ENCODE measurements around the gene RAP1GAP. TPM values are rescaled to one million over a fixed set of nuclear protein-coding genes. Genes with fewer than 3 reads are reported as not detected.
"Not testable (repeated sequence)": the region's sequence is repeated elsewhere in the genome, so short reads cannot be mapped to it uniquely, and the experiment has no call there.

Gene RAP1GAP
- total and polyA plus RNA-seq, 7 donors, result 0.04 to 0.57 (median 0.21) TPM; not detected in 2

- intact Hi-C loops (cut with DNase I), result no loop called here
- no peak for TF ChIP-seq CTCF (IDR thresholded peaks at IDR 0.05)
- Histone ChIP-seq H3K27me3 (ENCODE audit: insufficient read depth in 3 of 3, low read length in 2 of 3) (no peaks in the 10 kb centered on the region), H3K9me3 (peaks cover 8% of the 10 kb centered on the region), H3K27ac (no peak overlapping the region), H3K4me3 (no peak overlapping the region), H3K4me1 (no peaks in the 10 kb centered on the region), H3K36me3 (ENCODE audit: insufficient read depth in 1 of 2, low read depth in 1 of 2) (peaks cover 5 to 79% of the 10 kb centered on the region in 2 donors)
- WGBS, 3 donors, result 85 to 88% (median 85%) methylated on average over 9 of the region's 9 CpGs
- DNase-seq, result no peak
- no peak for ATAC-seq
Measured at GRCh38 chr1:21681426-21681825, 12.3 kb upstream of the RAP1GAP start.

- WGBS, 3 donors, result 72 to 78% (median 76%) methylated on average over 3 of the region's 3 CpGs
- TF ChIP-seq CTCF (IDR thresholded peaks at IDR 0.05), result no peak
- peaks cover 8% of the 10 kb centered on the region for H3K9me3 ChIP-seq
- H3K4me3 ChIP-seq, result no peak overlapping the region
- H3K4me1 ChIP-seq, result no peaks in the 10 kb centered on the region
- no peak for DNase-seq
- no peak overlapping the region for H3K27ac ChIP-seq
- H3K36me3 ChIP-seq (ENCODE audit: insufficient read depth in 1 of 2, low read depth in 1 of 2), result peaks cover 5 to 74% of the 10 kb centered on the region in 2 donors
- intact Hi-C loops (cut with DNase I), result no loop called here
- no peak for ATAC-seq
- H3K27me3 ChIP-seq (ENCODE audit: insufficient read depth in 3 of 3, low read length in 2 of 3), result no peaks in the 10 kb centered on the region
Measured at GRCh38 chr1:21680918-21681317, 11.8 kb upstream of the RAP1GAP start.

GRCh38 chr1:21680381-21680780 is 11.2 kb upstream of the RAP1GAP start:
- TF ChIP-seq CTCF (IDR thresholded peaks at IDR 0.05), result no peak
- intact Hi-C loops (cut with DNase I), result no loop called here

GRCh38 chr1:21677168-21677567 is 8.0 kb upstream of the RAP1GAP start:
- Histone ChIP-seq H3K9me3 (no peaks in the 10 kb centered on the region), H3K36me3 (ENCODE audit: insufficient read depth in 1 of 2, low read depth in 1 of 2) (peaks cover 2 to 42% of the 10 kb centered on the region in 2 donors), H3K27me3 (ENCODE audit: insufficient read depth in 3 of 3, low read length in 2 of 3) (no peaks in the 10 kb centered on the region), H3K4me3 (no peak overlapping the region), H3K4me1 (peaks cover 13% of the 10 kb centered on the region), H3K27ac (no peak overlapping the region)
- ATAC-seq (no peak), DNase-seq (no peak)
- intact Hi-C loops (cut with DNase I), result no loop called here
- WGBS, 3 donors, result 79 to 89% (median 83%) methylated on average over 6 of the region's 6 CpGs
- no peak for TF ChIP-seq CTCF (IDR thresholded peaks at IDR 0.05)

More at GRCh38 chr1:21680381-21680780, 11.2 kb upstream of the RAP1GAP start:
- Histone ChIP-seq H3K4me1 (no peaks in the 10 kb centered on the region), H3K4me3 (no peak overlapping the region), H3K9me3 (peaks cover 8% of the 10 kb centered on the region), H3K27me3 (ENCODE audit: insufficient read depth in 3 of 3, low read length in 2 of 3) (no peaks in the 10 kb centered on the region), H3K36me3 (ENCODE audit: insufficient read depth in 1 of 2, low read depth in 1 of 2) (peaks cover 2 to 69% of the 10 kb centered on the region in 2 donors), H3K27ac (no peak overlapping the region)
- WGBS, 3 donors, result 96 to 98% (median 97%) methylated on average over 1 of the region's 1 CpG
- ATAC-seq (no peak), DNase-seq (no peak)

GRCh38 chr1:21674957-21675356 is 5.8 kb upstream of the RAP1GAP start:
- Histone ChIP-seq H3K4me3 (no peak overlapping the region), H3K9me3 (no peaks in the 10 kb centered on the region), H3K27me3 (ENCODE audit: insufficient read depth in 3 of 3, low read length in 2 of 3) (peaks cover 0 to 8% (median 8%) of the 10 kb centered on the region in 3 donors), H3K36me3 (ENCODE audit: insufficient read depth in 1 of 2, low read depth in 1 of 2) (peaks cover 2 to 24% of the 10 kb centered on the region in 2 donors), H3K4me1 (peaks cover 13% of the 10 kb centered on the region), H3K27ac (no peak overlapping the region)
- no peak for ATAC-seq
- 62 to 75% (median 66%) methylated on average over 10 of the region's 10 CpGs for WGBS, 3 donors
- intact Hi-C loops (cut with DNase I), result no loop called here
- no peak for TF ChIP-seq CTCF (IDR thresholded peaks at IDR 0.05)
- DNase-seq, result no peak

GRCh38 chr1:21673853-21674252 is 4.7 kb upstream of the RAP1GAP start:
- intact Hi-C loops (cut with DNase I); H3K27ac ChIP-seq; DNase-seq; H3K9me3 ChIP-seq; ATAC-seq; H3K4me3 ChIP-seq: not testable (repeated sequence)
- Histone ChIP-seq H3K4me1 (peaks cover 22% of the 10 kb centered on the region), H3K27me3 (ENCODE audit: insufficient read depth in 3 of 3, low read length in 2 of 3) (peaks cover 0 to 19% (median 18%) of the 10 kb centered on the region in 3 donors), H3K36me3 (ENCODE audit: insufficient read depth in 1 of 2, low read depth in 1 of 2) (peaks cover 2 to 13% of the 10 kb centered on the region in 2 donors)
- WGBS, 3 donors, result 75 to 85% (median 76%) methylated on average over 7 of the region's 7 CpGs

All from psoas muscle (tissue), 8 donors.